ENCODE measurements around the gene AGR2.

Gene AGR2

DNA sequence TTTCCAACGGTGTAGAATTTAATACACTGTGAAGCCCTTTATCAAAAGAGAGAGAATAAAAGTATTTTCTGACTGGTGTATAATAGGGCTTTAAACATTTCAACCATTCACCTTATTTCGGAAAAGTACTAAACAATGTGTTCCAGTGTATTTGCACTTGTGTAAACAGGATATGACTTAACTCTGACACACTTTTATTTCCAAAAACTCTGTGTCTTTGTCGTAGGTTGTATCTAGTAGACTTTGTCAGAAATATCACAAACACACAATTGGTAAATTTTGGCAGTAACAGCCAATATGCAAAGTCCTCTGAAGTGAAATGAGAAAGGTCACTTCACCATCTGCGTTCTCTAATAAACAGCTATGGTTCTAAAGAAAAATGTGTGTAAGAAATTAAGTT, 61.6 kb downstream of the AGR2 start:
- DNase-seq (ENCODE audit: low read depth in 2 of 2, low spot score in 1 of 2) = no peak

DNA sequence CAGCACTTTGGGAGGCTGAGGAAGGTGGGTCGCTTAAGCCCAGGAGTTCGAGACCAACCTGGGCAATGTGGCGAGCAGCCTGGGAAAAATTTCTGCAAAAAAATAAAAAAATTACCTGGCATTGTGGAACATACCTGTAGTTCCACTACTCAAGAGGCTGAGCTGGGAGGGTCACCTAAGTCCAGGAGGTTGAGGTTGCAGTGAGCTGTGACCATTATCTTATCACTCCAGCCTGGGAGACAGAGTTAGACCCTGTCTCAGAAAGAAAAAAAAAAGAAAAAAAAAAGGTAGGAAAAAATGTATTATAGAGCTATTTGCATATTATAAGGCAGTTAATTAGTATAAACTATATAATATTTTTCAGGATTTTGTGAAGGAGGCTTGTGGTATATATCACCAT, 62.3 kb downstream of the AGR2 start:
- no peak for DNase-seq (ENCODE audit: low read depth in 2 of 2, low spot score in 1 of 2)
